HUDEP-2 (cell line): ENCODE measurements around the gene USB1.

ENCODE experiments used
- DNase-seq, 76 experiments: peaks; one replicate each; lab custom pipeline; 2025; ENCODE audit not compliant: unreplicated experiment in 76 of 76; lab: John Stamatoyannopoulos, UW

The USB1 gene

DNA sequence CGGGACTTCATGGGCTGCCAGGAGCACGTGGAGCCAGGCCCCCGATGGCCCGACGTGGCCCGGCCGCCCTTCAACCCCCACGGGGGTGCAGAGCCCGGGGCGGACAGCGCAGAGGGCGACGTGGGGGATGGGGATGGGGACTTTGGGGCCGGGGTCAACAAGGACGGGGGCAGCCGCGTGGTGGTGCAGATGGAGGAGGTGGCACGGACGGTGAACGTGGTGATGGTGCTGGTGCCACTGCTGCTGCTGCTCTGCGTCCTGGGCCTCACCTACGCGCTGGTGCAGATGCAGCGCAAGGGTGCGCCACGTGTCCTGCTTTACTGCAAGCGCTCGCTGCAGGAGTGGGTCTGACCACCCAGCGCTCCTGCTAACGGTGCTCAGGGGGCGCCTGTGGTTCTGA, 43.9 kb downstream of the USB1 start:
- no peak for DNase-seq

DNA sequence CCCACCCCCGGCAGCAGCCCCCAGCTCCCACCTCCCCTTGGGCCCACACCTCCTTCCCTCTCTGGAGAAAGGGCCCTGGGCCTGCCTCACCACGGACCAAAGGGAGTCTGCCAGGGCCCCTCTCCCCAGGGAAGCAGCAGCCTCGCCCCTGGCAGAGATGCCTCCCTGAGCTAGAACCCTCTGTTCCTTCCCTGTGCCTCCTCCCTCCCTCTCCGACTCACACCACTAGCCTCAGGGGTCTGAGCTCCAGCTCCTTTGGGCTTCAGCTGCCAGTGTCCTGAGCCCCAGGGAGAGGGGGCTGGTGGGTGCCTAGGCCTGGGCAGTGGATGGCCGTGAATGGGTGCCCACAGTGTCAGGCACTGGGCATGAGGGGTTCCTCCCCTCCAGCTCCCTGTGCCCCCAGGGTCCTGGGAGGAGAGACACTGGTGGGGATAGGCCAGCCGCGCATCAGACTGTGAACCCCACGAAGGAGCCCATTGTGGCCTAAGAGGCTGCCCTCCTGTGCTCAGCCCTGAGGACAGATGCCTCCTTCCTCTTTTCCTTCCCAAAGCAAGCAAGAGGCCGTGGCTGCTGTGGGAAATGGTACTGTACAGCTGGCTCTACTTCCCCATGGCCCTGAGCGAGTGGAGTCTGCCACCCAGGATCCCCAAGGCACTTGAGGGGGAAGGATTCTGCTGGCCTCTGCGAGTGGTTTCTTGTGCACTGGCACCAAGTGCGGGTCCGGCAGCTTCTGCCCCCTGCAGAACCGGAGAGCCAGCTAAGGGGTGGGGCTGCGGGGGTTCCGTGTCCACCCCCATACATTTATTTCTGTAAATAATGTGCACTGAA, 45.1 kb downstream of the USB1 start:
- DNase-seq, result no peak

GRCh38 chr16:58046936-58047335, 45.7 kb downstream of the USB1 start:
- no peak for DNase-seq

GRCh38 chr16:58047557-58048348, 46.5 kb downstream of the USB1 start:
- peak in 1 of 76 experiments; percentile 7 for DNase-seq

DNA sequence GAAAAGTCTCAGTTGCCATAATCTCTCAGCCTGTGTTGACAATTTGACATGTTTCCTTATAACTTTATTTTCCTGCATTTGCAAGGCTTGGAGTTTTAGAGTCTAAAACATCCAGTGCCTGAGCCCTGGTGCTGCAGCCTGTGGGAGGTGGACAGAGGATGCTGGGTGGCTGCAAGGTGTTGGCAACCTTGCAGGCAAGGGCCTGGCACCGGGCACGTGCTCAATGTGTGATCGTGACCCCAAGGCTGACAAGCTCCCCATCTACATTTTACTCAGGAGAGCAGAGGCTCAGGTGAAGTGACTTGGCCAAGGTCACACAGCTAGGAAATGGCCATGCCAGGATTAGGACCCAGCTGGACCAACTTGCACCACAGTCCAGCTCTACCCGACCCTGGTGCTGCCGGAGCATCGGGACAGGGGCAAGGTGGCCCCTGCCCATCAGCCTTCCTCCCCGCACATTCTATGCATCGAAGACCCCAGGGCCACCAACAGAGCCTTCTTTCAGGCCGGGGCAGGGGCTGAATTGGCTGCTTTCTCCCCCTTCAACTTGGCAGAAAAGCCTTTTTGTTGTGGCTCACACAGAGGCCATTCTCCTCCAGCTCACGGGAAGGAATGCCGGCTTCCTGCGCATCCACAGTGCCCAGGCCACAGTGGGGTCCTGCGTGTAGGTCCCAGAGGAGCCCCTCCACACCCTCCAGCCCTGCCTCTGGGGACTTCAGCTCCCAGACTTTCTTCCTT, 47.5 kb downstream of the USB1 start:
- no peak for DNase-seq

GRCh38 chr16:58049232-58050185, 48.3 kb downstream of the USB1 start:
- no peak for DNase-seq

- no peak for DNase-seq
Observed at GRCh38 chr16:58051296-58051695, 50.1 kb downstream of the USB1 start.

DNA sequence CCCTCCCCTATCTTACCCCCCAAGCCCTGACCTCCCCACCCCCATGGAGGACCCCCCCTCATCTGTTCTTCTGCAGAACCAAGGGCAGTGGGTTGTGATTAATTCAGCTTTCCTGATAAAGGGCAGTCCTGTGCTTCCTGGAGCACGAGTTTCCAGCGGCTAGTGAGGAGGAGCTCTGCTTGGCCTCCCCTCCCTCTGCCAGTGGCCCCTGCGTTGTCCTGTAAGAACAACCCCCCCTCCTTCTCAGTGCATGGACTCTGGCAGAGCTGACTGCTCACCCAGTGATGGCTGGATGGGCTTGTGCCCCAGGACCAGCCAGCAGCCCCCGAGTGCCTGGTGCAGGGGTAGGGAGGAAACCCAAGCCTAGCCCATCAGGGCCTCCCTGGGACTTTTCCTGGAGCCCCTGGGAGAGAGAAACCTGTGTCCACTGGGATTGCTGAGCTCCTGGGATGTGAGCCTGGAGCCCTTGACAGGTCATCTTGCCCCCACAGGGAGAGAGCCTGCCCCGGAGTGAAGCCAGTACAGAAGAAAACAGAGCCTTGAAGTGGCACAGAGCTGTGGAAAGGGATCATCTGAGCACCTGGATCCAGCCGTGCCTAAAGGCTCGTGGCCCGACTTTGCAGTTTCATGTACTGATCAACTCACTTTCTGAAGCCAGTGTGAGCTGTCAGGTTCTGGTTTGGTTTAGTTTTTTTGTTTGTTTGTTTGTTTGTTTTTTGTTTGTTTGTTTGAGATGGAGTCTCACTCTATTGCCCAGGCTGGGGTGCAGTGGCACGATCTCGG, 50.8 kb downstream of the USB1 start:
- no peak for DNase-seq

- no peak for DNase-seq
Observed at GRCh38 chr16:58053682-58054005, 52.4 kb downstream of the USB1 start.

DNA sequence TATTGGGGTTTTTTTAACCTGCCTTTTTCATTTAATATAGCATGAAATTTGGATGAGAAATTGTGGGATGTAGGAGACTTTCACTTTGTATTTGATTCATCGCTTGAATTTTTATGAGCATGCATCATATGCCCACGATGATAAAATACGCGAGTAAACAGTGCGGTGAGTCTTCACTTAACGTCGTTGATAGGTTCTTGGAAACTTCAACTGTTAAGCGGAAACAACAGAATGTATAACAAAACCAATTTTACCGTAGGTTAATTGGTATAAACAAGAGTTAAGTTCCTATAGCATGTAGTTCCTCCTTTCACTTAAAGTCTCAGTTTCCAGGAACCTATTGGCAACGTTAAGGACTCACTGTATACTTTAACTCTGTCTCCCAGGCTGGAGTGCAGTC, 53.1 kb downstream of the USB1 start:
- DNase-seq, result no peak

GRCh38 chr16:58056580-58056979, 55.4 kb downstream of the USB1 start:
- DNase-seq, result no peak

DNA sequence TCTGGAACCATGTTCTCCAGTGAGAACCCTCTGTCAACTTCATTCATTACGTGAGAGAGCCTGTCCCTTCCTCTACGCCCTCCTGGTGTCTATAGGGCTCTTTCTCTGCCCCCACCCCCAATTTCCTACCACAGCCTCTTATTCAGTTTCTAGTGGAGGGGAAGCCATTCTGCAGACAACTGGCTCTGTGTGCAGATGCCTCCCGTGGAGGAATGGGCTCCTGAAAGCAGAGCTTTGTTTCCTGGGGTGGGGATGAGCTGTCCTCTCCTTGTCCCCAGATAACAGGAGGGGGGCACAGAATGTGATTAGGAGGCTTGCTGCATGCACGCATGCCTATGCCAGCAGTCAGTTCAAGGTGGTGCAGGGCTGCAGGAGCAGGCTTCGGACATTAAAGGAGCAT, 55.9 kb downstream of the USB1 start:
- DNase-seq, result no peak

DNA sequence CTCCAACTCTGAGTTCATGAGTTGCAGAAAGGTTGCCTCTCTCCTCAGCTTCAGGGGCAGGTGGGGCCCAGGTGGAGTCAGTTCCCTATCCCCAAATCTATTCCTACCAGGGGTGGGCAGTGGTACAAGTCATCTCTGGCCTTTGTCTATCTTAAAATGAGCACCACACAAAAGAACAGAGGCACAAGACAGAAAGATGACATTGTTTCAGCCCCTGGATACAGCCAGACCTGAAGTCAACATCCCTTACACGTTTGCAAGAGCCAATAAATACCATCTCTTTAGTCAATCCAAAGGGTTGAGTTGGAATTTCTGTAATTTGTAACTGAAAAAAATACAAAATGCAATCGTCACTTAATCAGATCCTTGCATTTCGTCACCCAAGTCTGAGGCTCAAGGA, 56.6 kb downstream of the USB1 start:
- DNase-seq, result no peak

DNA sequence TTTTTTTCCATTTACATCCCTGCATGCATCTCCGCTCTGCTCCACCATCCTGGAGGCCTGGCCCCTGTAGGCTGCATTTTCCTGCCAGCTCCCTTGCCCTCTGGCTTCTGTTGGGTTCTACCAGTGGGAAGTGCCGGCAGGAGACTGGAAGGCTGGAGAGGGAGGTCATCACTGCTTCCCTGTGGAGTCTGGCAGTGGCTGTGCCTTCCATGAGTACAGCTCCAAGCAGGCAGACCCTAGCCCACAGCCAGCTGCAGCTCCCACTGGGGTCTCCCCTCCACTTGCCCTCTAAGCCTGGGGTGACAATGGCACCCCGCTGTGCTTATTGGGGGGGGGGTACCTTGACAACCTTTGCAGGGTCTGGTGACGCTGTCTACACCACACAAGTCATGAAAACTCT, 61.6 kb downstream of the USB1 start:
- DNase-seq, result no peak

DNA sequence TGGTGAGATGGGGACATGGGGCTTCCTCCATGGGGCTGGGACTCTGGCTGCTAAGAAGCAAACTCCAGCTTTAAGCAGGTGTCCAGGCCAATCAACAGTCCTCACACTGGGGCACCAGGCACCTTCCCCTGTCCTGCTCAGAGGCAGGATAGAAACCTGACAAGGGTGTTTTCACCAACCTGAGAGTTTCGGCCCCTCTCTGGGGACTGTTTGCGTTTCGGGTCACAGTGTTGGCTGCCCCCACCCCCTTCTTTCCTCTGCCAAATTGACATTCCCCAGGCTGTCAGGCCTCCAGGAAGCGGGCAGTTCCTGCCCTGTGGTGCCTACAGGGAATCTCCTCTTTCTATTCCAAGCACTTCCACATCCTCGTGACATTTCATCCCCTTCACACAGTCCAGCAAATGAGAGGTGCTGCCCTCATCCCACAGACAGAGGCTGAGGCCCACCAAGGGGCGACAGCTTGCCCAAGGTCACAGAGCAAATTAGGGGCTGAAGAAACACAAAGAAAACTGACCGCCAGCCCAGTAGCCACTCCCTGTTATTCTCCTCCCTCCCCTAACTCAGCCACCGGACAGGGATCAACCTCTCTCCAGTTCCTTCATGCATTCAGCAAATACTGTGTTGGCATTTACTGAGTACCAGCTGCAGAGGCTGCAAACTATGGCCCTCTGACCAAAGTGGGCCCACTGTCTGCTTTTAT, 62.3 kb downstream of the USB1 start:
- no peak for DNase-seq

DNA sequence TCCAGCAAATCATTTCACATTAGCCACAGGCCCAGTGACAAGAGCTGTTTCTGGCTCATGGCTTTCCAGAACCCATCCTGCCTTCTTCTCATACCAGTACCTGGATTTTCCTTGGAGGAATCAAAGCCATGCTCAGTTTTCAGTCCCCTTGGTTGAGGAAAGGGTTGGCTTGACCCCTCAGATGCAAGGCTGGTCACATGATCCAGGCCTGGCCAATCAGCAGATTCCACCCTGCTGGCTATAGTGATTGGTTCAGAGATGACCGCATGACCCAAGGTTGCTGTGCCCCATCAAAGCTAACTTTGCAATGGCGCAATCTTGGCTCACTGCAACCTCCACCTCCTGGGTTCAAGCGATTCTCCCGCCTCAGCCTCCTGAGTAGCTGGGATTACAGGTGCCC, 69.4 kb downstream of the USB1 start:
- no peak for DNase-seq
